Neural cell (in vitro differentiated cells): ENCODE measurements around the gene PARD6G. TPM values are rescaled to one million over a fixed set of nuclear protein-coding genes. Genes with fewer than 3 reads are reported as not detected.

Source experiments
- H2AFZ ChIP-seq: fragments of 200-600, 300-800 bp; sonication (generic), shearing (Covaris generic); 2 replicates; pipeline ENCODE4 v1.6.0; 2014; ENCODE audit warnings: low read depth, mild to moderate bottlenecking, antibody characterized with exemption, low read length, moderate library complexity
- H3F3A ChIP-seq: fragments of 200-600 bp; shearing (Covaris generic); 2 replicates; pipeline ENCODE4 v1.6.1; 2016; ENCODE audit warnings: mild to moderate bottlenecking, moderate library complexity, mixed read lengths, antibody characterized with exemption, low read length; ENCODE audit not compliant: insufficient read depth, poor library complexity, severe bottlenecking
- H3K27ac ChIP-seq: fragments of 200-600, 300-800 bp; sonication (generic), shearing (Covaris generic); 2 replicates; pipeline ENCODE4 v1.5.1; 2014; ENCODE audit warnings: mild to moderate bottlenecking, low read length, moderate library complexity
- H3K27me3 ChIP-seq: fragments of 300-800, 200-600 bp; sonication (generic), shearing (Covaris generic); 2 replicates; pipeline ENCODE4 v1.6.0; 2014; ENCODE audit warnings: mild to moderate bottlenecking, low read depth, low read length, moderate library complexity; ENCODE audit not compliant: insufficient read depth
- H3K36me3 ChIP-seq: fragments of 300-800, 200-600 bp; sonication (generic), shearing (Covaris generic); 2 replicates; pipeline ENCODE4 v1.5.1; 2014; ENCODE audit warnings: mild to moderate bottlenecking, antibody characterized with exemption, low read length, moderate library complexity; ENCODE audit not compliant: insufficient read depth
- H3K4me2 ChIP-seq: fragments of 300-800, 200-600 bp; sonication (generic), shearing (Covaris generic); 2 replicates; pipeline ENCODE4 v1.6.0; 2014; ENCODE audit warnings: mild to moderate bottlenecking, low read length
- H3K4me3 ChIP-seq: fragments of 300-800, 200-600 bp; sonication (generic), shearing (Covaris generic); 2 replicates; pipeline ENCODE4 v1.5.1; 2014; ENCODE audit warnings: mild to moderate bottlenecking, low read length, moderate library complexity
- H3K79me2 ChIP-seq: fragments of 200-600 bp; shearing (Covaris generic); replicated peaks from 2 replicates; pipeline ENCODE4 v1.6.0; 2014; ENCODE audit warnings: mild to moderate bottlenecking, low read length, moderate library complexity; ENCODE audit not compliant: insufficient read depth
- H3K9ac ChIP-seq: fragments of 300-800, 200-600 bp; sonication (generic), shearing (Covaris generic); 2 replicates; pipeline ENCODE4 v1.6.1; 2016; ENCODE audit warnings: mild to moderate bottlenecking, low read length, mixed read lengths
- H3K9me2 ChIP-seq: fragments of 200-600 bp; shearing (Covaris generic); 2 replicates; pipeline ENCODE4 v1.6.1; 2016; ENCODE audit warnings: mild to moderate bottlenecking, low read length, mixed read lengths; ENCODE audit not compliant: insufficient read depth
- H3K9me3 ChIP-seq: fragments of 200-600, 300-800 bp; sonication (generic), shearing (Covaris generic); 2 replicates; pipeline ENCODE4 v1.6.1; 2016; ENCODE audit warnings: mild to moderate bottlenecking, mixed run types, low read length, moderate library complexity, mixed read lengths
- H4K20me1 ChIP-seq: fragments of 200-600 bp; shearing (Covaris generic); 2 replicates; pipeline ENCODE4 v1.6.1; 2016; ENCODE audit warnings: mild to moderate bottlenecking, mixed run types; ENCODE audit not compliant: insufficient read depth
- CTCF ChIP-seq: fragments of 450-650 bp; IDR thresholded peaks from 2 replicates; pipeline ENCODE4 v1.5.1; 2014; ENCODE audit warnings: antibody characterized with exemption, mild to moderate bottlenecking, moderate library complexity; ENCODE audit not compliant: poor library complexity, severe bottlenecking
- EP300 ChIP-seq: fragments of 450-650 bp; conservative IDR thresholded peaks from 2 replicates; pipeline ENCODE4 v1.6.1; 2014; ENCODE audit warnings: antibody characterized with exemption, mild to moderate bottlenecking, moderate library complexity; ENCODE audit not compliant: poor library complexity, severe bottlenecking
- EZH2 ChIP-seq: fragments of 200-600, 300-800 bp; shearing (Covaris generic), sonication (generic); IDR thresholded peaks from 2 replicates; pipeline ENCODE4 v1.6.1; 2014; ENCODE audit warnings: antibody characterized with exemption, low read length, borderline replicate concordance, mild to moderate bottlenecking; ENCODE audit not compliant: insufficient read depth, poor library complexity, severe bottlenecking
- MXI1 ChIP-seq: fragments of 450-650 bp; conservative IDR thresholded peaks from 2 replicates; pipeline ENCODE4 v1.6.1; 2014; ENCODE audit warnings: antibody characterized with exemption, mild to moderate bottlenecking; ENCODE audit not compliant: poor library complexity, severe bottlenecking
- POLR2AphosphoS5 ChIP-seq: IDR thresholded peaks from 2 replicates; pipeline ENCODE4 v1.6.1; 2012
- RAD21 ChIP-seq: fragments of 450-650 bp; conservative IDR thresholded peaks from 2 replicates; pipeline ENCODE4 v1.6.1; 2014; ENCODE audit warnings: antibody characterized with exemption, mild to moderate bottlenecking, moderate library complexity
- REST ChIP-seq: IDR thresholded peaks from 2 replicates; pipeline ENCODE4 v1.6.1; 2012; ENCODE audit warnings: borderline replicate concordance
- SMC3 ChIP-seq: fragments of 450-650 bp; conservative IDR thresholded peaks from 2 replicates; pipeline ENCODE4 v1.6.1; 2014; ENCODE audit warnings: antibody characterized with exemption, mild to moderate bottlenecking, moderate library complexity; ENCODE audit not compliant: poor library complexity
- TAF1 ChIP-seq: IDR thresholded peaks from 2 replicates; pipeline ENCODE4 v1.6.1; 2012; ENCODE audit warnings: low read depth
- polyA plus RNA-seq: library from polyadenylated mRNA; depleted of rRNA; stranded (reverse); fragments of >200 nt; gene quantifications from 2 replicates; pipeline ENCODE4 v1.2.3, GENCODE V29; 2014

PARD6G gene
- polyA plus RNA-seq, 1 donor from 2014 or later, result 9.3 TPM

GRCh38 chr18:80205294-80205693, 42.0 kb downstream of the PARD6G start:
- no peak overlapping the region for H3K9ac ChIP-seq
- no peaks in the 10 kb centered on the region for H3K27me3 ChIP-seq
- H3K4me3 ChIP-seq, result no peak overlapping the region
- H3K27ac ChIP-seq, result no peak overlapping the region
- TF ChIP-seq RAD21 (no peak), REST (no peak), MXI1 (no peak), EP300 (no peak), CTCF (no peak), EZH2 (no peak), TAF1 (no peak), POLR2AphosphoS5 (no peak)
- no peak overlapping the region for H3K4me2 ChIP-seq
- H3K79me2 ChIP-seq, result no peaks in the 10 kb centered on the region
- no peak overlapping the region for H2AFZ ChIP-seq
- no peaks in the 10 kb centered on the region for H3K36me3 ChIP-seq
- H4K20me1 ChIP-seq, result no peaks in the 10 kb centered on the region
- no peaks in the 10 kb centered on the region for H3F3A ChIP-seq
- H3K9me3 ChIP-seq, result no peaks in the 10 kb centered on the region
- H3K9me2 ChIP-seq, result no peaks in the 10 kb centered on the region

- H3K4me3 ChIP-seq, result no peak overlapping the region
- no peaks in the 10 kb centered on the region for H3K79me2 ChIP-seq
- no peaks in the 10 kb centered on the region for H3K9me2 ChIP-seq
- H3K9me3 ChIP-seq, result no peaks in the 10 kb centered on the region
- no peak overlapping the region for H3K4me2 ChIP-seq
- H4K20me1 ChIP-seq, result no peaks in the 10 kb centered on the region
- H3K27ac ChIP-seq, result no peak overlapping the region
- TF ChIP-seq MXI1 (no peak), CTCF (no peak), REST (no peak), POLR2AphosphoS5 (no peak), SMC3 (no peak), RAD21 (no peak), EZH2 (no peak), EP300 (no peak), TAF1 (no peak)
- H2AFZ ChIP-seq, result no peak overlapping the region
- H3K36me3 ChIP-seq, result no peaks in the 10 kb centered on the region
- no peak overlapping the region for H3K9ac ChIP-seq
- no peaks in the 10 kb centered on the region for H3F3A ChIP-seq
- no peaks in the 10 kb centered on the region for H3K27me3 ChIP-seq
Measured at GRCh38 chr18:80204142-80204541, 43.2 kb downstream of the PARD6G start.
